Epidermal melanocyte (primary cell): ENCODE results near the gene FYCO1.

Experiments used
- DNase-seq: peaks from one replicate; pipeline ENCODE4 v3.0.0; 2011; ENCODE audit warnings: low spot score; ENCODE audit not compliant: insufficient read length

Gene FYCO1

GRCh38 chr3:45965253-45965652 lies 30.4 kb downstream of the FYCO1 start:
- DNase-seq = no peak

DNA sequence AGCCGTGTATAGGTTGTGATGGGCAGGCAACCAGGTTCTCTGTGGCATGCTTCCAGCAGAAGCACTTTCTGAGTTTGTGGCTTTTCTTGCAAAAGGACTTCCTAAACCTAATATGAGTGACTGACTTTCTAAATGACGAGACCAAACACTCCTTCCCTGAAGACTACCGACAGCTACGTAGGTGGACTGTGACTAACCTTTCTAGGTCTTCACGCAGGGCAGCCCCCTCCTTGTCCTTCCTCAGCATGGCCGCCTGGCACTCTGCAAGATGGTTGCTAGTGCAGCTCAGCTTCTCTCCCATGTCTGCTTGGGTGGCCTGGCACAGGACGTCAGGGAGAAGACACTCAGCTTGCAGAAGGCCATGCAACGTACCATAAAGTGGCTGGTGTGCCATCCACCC lies 31.5 kb downstream of the FYCO1 start:
- no peak for DNase-seq

- no peak for DNase-seq
These were observed 33.6 kb downstream of the FYCO1 start for GRCh38 chr3:45962033-45962432.

GRCh38 chr3:45960289-45960688 lies 35.3 kb downstream of the FYCO1 start:
- DNase-seq = no peak

DNA sequence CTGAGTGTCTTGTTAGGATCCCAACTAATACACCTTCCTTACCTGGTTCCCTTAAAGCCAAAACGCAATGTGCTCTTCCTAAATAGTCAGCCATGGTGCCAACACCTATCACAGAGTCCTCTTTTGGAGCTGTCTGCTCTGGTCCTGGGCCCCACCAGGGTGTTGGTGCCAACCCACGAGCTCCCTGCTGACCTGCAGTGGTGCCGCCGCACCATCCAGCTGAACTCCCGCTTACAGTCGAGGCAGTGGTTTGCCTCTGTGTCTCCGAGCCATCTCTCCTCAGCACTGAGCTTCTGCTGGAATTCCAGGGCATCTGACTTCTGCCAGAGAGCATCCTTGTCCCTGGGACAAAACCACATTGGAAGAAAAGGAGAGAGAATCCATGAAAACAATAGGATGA lies 36.4 kb downstream of the FYCO1 start:
- DNase-seq = no peak

DNA sequence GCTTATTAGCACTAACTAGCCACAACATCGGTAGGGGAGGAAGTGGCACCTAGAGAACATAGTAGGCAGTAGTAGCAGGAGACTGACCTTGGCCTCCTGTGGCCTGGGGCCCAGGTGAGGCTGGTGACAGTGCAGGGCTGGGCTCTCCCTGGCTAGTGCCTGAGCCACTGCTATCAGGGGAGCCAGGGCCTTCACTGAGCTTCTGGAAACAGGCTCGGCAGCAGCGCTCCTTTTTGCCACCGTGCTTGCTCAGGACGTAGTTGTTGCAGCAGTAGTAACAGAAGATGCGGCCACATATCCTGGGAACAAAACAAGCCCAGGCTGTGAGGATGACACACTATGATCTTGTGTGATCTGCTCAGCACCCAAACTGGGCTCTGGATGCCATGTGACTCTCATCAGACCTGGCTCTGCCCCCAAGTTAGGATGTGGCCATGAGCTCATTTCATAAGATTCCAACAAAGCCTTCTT lies 37.3 kb downstream of the FYCO1 start:
- peak; percentile 69 for DNase-seq

GRCh38 chr3:45957586-45957985 lies 38.0 kb downstream of the FYCO1 start:
- DNase-seq = no peak

DNA sequence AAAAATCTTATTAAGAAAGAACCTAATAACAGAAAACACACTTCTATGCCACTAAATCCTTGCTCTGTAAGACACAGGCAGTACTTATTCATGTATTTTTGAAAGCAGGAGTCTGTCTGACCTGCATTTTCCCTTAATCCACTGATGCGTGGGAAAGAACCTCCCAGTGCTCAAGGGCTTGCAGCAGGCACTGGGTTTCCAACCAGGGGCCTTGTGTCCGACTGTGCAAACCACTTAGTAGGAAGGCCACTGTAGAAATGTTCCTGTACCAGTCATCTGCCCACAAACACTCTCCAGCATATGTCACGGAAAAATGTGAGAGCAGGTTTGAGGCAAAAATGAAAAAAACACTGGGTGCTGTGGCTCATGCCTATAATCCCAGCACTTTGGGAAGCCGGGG lies 39.9 kb downstream of the FYCO1 start:
- DNase-seq = no peak

DNA sequence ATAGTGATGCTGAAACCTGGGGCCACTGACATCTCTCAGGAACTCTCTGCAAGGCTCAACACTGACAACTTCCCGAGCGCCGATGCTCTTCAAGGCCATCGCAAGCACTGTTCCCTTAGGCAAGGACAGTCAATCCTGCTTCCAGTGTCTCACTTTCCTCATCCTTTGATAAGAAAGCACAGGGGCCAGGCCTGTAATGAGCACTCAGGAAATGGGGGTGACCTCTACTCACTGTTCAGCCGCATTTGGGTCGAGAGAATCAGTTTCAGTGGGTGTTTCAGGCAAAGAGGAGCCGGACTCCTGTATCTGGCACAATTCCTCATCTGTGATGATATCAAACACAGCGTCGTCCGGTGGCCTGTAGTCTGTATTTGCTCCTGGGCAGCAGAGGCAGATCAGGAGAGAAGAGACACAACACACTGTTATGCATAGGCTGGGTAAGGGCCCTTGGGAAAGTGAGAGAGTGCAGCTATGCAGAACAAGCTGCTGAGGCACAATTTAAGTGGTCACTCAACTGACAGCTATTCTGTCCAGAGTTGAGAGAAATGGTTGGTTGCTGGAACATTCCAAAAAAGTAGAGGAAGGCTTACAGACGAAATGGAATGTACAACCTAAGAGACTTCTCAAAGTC lies 40.5 kb downstream of the FYCO1 start:
- no peak for DNase-seq

DNA sequence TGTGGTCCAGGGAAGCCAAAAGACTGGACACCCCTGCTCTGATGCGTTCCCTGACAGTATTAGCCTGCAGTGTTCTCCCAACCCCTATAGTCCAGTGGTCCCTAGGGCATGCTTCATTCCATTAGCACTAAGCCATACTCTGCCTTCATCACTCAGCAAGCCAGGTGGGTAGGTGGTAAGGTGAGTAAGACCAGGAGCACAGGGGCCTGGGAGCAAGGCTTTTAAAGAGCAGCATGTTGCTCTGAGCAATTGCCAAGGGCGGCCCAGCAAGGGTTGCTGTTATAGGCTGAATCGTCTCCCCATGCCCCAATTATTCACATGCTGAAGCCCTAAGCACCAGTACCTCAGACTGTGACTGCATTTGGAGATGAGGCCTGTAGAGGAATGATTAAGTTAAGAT lies 41.3 kb downstream of the FYCO1 start:
- DNase-seq = no peak

DNA sequence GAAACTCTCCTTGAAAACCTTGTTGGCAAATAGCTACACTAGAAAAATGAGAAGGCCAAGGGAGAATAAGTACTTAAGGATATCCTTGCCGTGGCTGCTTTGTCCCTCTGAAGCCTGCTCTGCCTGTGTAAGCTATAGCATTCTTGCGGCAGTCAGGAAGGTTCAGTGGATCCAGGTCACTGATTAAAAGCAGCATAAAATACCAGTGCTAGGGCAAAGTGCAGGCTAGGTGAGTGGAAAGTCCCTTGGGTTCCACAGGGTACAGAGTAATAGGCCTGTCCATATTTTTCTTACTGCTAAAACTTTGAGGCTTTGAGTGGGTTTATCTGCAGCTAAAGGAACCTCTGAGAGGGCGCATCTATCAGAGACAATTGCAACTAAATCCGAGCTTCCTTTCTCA lies 42.1 kb downstream of the FYCO1 start:
- no peak for DNase-seq

GRCh38 chr3:45952456-45952855 lies 43.2 kb downstream of the FYCO1 start:
- no peak for DNase-seq

- DNase-seq = no peak
These were observed 43.7 kb downstream of the FYCO1 start for GRCh38 chr3:45951946-45952345.

DNA sequence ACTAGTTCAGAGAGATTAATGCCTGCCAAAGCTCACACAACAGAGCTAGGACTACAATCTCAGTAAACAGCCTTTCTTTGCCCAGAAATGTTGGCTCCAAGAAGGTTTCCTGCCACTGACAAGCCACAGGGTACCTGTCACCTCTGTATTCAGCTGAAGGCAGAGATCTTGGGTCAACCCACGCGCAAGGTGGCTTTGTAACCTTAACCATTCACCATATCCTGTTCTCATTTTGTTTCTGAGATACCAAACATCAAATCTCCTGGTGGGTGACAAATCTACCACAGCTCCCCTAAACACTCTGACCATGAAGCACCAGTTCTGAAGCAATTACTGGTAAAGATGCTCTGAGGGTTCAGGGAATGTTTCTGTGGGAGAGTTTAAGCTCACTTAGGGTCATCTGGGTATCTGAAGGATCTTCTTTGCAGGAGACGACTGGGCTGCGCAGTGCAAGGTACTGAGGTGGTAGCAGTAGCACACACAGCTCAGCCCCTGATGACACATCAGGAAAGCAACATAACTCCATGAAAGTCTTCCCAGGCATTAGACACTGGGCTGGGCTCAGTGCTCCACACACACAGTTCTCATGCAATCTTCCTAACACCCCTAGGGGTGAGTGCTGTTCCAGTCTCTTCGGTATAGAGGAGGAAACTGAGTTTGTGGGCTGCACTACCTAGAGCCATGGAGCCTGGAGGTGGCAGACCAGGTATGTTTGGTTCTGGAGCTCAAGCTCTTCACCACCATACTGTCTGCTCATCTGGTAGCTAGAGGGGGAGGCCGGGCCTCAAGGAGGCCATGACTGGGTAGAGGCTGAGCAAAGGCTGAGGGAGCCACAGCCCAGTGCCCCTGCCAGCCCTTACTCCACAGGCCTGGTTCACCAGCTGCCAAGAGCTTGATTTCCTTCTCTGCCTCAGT lies 44.7 kb downstream of the FYCO1 start:
- DNase-seq = no peak

GRCh38 chr3:45950131-45950530 lies 45.5 kb downstream of the FYCO1 start:
- no peak for DNase-seq

DNA sequence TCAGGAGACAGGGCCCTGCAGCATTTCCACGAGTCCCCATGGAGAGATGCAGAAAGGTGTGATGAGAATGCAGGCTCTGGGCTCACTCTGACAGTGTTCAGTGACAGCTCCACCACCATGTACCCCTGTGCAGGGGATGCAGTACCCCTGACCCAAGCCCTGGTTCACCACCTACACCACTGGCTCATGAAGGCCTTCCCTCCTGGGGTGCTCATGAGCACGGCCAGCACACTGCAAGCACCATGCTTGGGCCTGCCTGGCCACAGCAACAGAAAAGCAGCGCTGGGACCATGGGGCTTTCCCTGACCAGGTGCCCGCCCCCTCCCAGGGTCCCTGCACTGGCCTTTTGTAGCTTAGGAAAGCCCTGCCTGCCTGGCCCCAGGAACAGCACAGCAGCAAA lies 46.2 kb downstream of the FYCO1 start:
- no peak for DNase-seq

DNA sequence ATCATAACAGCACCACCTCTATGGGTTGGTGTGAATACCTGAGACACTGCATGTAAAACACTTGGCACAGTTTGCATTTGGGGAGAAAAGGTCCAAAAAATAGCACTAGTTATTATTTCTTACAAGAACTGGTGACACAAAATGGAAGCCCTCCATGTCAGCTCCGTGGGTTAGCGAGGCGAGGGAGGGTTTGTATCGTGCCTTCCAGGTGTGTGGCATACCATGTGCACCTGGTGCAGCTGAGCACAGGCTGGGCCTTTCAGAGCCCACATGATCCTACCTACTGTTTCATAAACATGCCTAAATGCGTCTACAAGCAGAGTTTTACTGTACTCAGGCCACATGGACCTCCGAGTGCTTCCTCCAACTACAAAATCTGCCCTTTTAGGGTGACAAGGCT lies 46.7 kb downstream of the FYCO1 start:
- no peak for DNase-seq

- peak; percentile 46 for DNase-seq
These were observed 47.3 kb downstream of the FYCO1 start for GRCh38 chr3:45948311-45948781.

- no peak for DNase-seq
These were observed 48.3 kb downstream of the FYCO1 start for GRCh38 chr3:45947361-45947760.

- DNase-seq = no peak
These were observed 48.7 kb downstream of the FYCO1 start for GRCh38 chr3:45946875-45947274.

- DNase-seq = no peak
These were observed 49.3 kb downstream of the FYCO1 start for GRCh38 chr3:45946307-45946706.

DNA sequence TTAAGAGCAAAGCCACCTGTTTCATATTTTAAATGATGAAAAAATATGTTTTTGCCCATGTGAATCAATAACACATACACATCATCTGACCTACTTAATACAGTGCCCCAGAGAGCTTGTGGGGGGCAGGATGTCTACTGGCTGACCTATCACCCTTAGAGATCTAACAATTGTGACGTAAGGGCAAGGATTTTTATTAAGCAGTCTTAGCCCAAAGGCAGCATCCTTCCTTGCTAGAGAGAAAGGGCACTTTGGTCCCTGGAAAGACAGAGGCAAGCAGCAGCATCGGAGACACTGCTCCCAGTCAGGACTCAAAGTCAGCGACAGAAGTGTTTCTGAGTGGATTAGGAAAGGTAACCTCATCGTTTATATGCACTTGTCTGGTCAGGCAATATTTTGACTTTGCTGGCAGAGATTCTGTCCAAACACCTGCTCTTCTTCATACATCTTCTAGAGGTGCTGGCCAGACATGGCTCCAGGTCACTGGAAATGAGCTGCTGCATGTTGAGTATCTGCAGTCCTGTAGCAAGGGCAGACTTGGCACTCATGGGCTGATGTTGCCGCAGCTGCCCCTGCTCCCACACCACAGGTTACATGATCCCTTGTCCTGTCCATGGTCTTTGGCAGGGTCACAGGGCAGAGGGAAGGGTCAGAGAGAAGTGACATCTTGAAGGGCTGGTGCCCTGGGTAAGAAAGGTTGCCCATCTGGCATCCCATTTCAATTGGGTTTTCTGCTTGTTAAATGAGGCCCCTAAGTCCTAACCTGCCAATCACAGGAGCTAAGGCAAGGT lies 50.6 kb downstream of the FYCO1 start:
- no peak for DNase-seq
